ENCODE measurements around the gene PAQR4. TPM values are rescaled to one million over a fixed set of nuclear protein-coding genes. Genes with fewer than 3 reads are reported as not detected.

PAQR4 gene
- total RNA-seq, 2 donors from 2014 or later: 30.5 to 32.0 TPM

- peaks cover 8% of the 10 kb centered on the region for H3K27me3 Mint-ChIP-seq (ENCODE audit: insufficient read depth)
- Histone ChIP-seq H3K9me3 (ENCODE audit: control insufficient read depth, low read length) (no peaks in the 10 kb centered on the region), H3K4me3 (ENCODE audit: low read length) (peak overlapping the region; percentile 53), H3K27me3 (ENCODE audit: control insufficient read depth, insufficient read depth, low read length, poor library complexity, severe bottlenecking) (no peaks in the 10 kb centered on the region), H3K9ac (ENCODE audit: extremely low read depth, low read length, poor library complexity, severe bottlenecking) (no peak overlapping the region), H3K27ac (ENCODE audit: low read depth, low read length) (no peak overlapping the region), H3K36me3 (ENCODE audit: control insufficient read depth, insufficient read depth, low read length) (no peaks in the 10 kb centered on the region), H3K4me1 (ENCODE audit: control insufficient read depth, insufficient read depth, low read length) (peaks cover 30% of the 10 kb centered on the region)
- H3K36me3 Mint-ChIP-seq (ENCODE audit: low read depth): no peaks in the 10 kb centered on the region
- no peak for TF ChIP-seq CTCF (conservative IDR thresholded peaks at IDR 0.05)
- peaks cover 38% of the 10 kb centered on the region for H3K4me1 Mint-ChIP-seq
- 60 to 73% methylated on average over 11 to 13 of the region's 13 CpGs for WGBS, 2 experiments (ENCODE audit: insufficient coverage in 1 of 2, insufficient read length in 1 of 2)
- H3K4me3 Mint-ChIP-seq: peak overlapping the region; percentile 51
- DNase-seq: peak; percentile 84
- peak overlapping the region; percentile 98 for H3K27ac Mint-ChIP-seq
- no peaks in the 10 kb centered on the region for H3K9me3 Mint-ChIP-seq
These were observed 38.2 kb downstream of the PAQR4 start for GRCh38 chr16:3007059-3007956.

GRCh38 chr16:3007957-3008689 is 39.0 kb downstream of the PAQR4 start:
- Mint-ChIP-seq H3K27me3 (ENCODE audit: insufficient read depth) (peaks cover 14% of the 10 kb centered on the region), H3K27ac (peak overlapping the region; percentile 98), H3K4me3 (peak overlapping the region; percentile 51), H3K4me1 (peaks cover 44% of the 10 kb centered on the region), H3K9me3 (no peaks in the 10 kb centered on the region), H3K36me3 (ENCODE audit: low read depth) (no peaks in the 10 kb centered on the region)
- peak; percentile 18 for TF ChIP-seq CTCF (conservative IDR thresholded peaks at IDR 0.05)
- 17 to 19% methylated on average over 6 to 16 of the region's 17 CpGs for WGBS, 2 experiments (ENCODE audit: insufficient coverage in 1 of 2, insufficient read length in 1 of 2)
- no peaks in the 10 kb centered on the region for H3K9me3 ChIP-seq (ENCODE audit: control insufficient read depth, low read length)
- H3K27ac ChIP-seq (ENCODE audit: low read depth, low read length): no peak overlapping the region
- peak; percentile 96 for DNase-seq
- H3K9ac ChIP-seq (ENCODE audit: extremely low read depth, low read length, poor library complexity, severe bottlenecking): no peak overlapping the region
- H3K36me3 ChIP-seq (ENCODE audit: control insufficient read depth, insufficient read depth, low read length): no peaks in the 10 kb centered on the region
- H3K27me3 ChIP-seq (ENCODE audit: control insufficient read depth, insufficient read depth, low read length, poor library complexity, severe bottlenecking): no peaks in the 10 kb centered on the region
- peaks cover 33% of the 10 kb centered on the region for H3K4me1 ChIP-seq (ENCODE audit: control insufficient read depth, insufficient read depth, low read length)
- H3K4me3 ChIP-seq (ENCODE audit: low read length): peak overlapping the region; percentile 53

- no peak for DNase-seq
- no peaks in the 10 kb centered on the region for H3K36me3 Mint-ChIP-seq (ENCODE audit: low read depth)
- H3K27ac Mint-ChIP-seq: peak overlapping the region; percentile 98
- 65 to 100% methylated on average over 1 to 4 of the region's 4 CpGs for WGBS, 2 experiments (ENCODE audit: insufficient coverage in 1 of 2, insufficient read length in 1 of 2)
- peaks cover 16% of the 10 kb centered on the region for H3K27me3 Mint-ChIP-seq (ENCODE audit: insufficient read depth)
- H3K4me3 Mint-ChIP-seq: peak overlapping the region; percentile 51
- H3K27me3 ChIP-seq (ENCODE audit: control insufficient read depth, insufficient read depth, low read length, poor library complexity, severe bottlenecking): no peaks in the 10 kb centered on the region
- H3K4me1 Mint-ChIP-seq: peaks cover 49% of the 10 kb centered on the region
- H3K27ac ChIP-seq (ENCODE audit: low read depth, low read length): no peak overlapping the region
- H3K9me3 Mint-ChIP-seq: no peaks in the 10 kb centered on the region
- no peak overlapping the region for H3K9ac ChIP-seq (ENCODE audit: extremely low read depth, low read length, poor library complexity, severe bottlenecking)
- peaks cover 33% of the 10 kb centered on the region for H3K4me1 ChIP-seq (ENCODE audit: control insufficient read depth, insufficient read depth, low read length)
- H3K9me3 ChIP-seq (ENCODE audit: control insufficient read depth, low read length): no peaks in the 10 kb centered on the region
- H3K4me3 ChIP-seq (ENCODE audit: low read length): no peak overlapping the region
- no peak for TF ChIP-seq CTCF (conservative IDR thresholded peaks at IDR 0.05)
- no peaks in the 10 kb centered on the region for H3K36me3 ChIP-seq (ENCODE audit: control insufficient read depth, insufficient read depth, low read length)
These were observed 39.5 kb downstream of the PAQR4 start for GRCh38 chr16:3008690-3009037.

Measured in endodermal cell (in vitro differentiated cells).